ENCODE results near the gene COQ10A. TPM values are rescaled to one million over a fixed set of nuclear protein-coding genes. Genes with fewer than 3 reads are reported as not detected.

COQ10A gene
- total RNA-seq, 2 donors from 2014 or later, result 20.5 to 23.2 TPM

DNA sequence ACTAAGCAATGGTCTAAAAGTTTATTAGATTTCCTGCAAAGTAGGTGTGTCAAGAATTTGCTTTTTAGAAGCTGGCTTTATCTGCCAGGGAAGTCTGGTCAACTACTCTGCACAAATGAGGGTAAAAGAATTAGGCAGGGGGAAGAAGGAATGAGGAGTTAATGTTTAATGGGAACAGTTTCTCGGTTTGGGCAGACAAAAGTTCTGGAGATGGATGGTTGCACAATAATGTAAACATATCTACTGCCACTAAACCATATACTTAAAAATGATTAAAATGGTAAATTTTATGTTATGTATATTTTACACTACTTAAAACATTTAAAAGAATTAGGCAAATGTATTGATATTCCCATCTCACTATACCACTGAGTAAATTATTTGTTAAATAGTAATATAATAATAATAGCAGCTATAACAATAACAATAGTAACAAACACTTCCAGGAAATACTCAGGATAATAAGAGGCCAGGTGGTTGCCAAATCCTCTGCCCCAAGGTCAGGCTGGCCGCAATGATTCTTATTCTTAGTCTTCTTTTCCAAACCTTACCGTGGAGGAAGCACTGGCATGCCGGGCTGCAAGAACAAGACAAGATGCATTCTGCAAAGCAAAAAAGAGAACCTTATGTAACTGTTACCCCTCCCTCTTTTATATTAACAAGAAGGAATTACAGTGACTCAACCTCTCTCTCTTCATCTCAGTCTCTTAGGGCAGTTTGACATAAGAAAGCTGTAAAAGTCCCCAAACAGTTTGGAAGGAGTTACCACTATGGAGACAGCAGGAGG is 19.5 kb downstream of the COQ10A start:
- WGBS, 2 experiments (ENCODE audit: insufficient coverage in 1 of 2, insufficient read length in 1 of 2), result 99 to 100% methylated on average over 2 to 3 of the region's 4 CpGs

GRCh38 chr12:56288705-56289387 is 22.1 kb downstream of the COQ10A start:
- Histone ChIP-seq H3K27ac (ENCODE audit: low read depth, low read length) (no peak overlapping the region), H3K4me1 (ENCODE audit: control insufficient read depth, insufficient read depth, low read length) (no peaks in the 10 kb centered on the region), H3K9ac (ENCODE audit: extremely low read depth, low read length, poor library complexity, severe bottlenecking) (no peak overlapping the region), H3K9me3 (ENCODE audit: control insufficient read depth, low read length) (no peaks in the 10 kb centered on the region), H3K27me3 (ENCODE audit: control insufficient read depth, insufficient read depth, low read length, poor library complexity, severe bottlenecking) (no peaks in the 10 kb centered on the region), H3K4me3 (ENCODE audit: low read length) (no peak overlapping the region), H3K36me3 (ENCODE audit: control insufficient read depth, insufficient read depth, low read length) (peaks cover 52% of the 10 kb centered on the region)
- Mint-ChIP-seq H3K36me3 (ENCODE audit: low read depth) (peaks cover 40% of the 10 kb centered on the region), H3K27ac (no peak overlapping the region), H3K4me1 (peaks cover 2% of the 10 kb centered on the region), H3K27me3 (ENCODE audit: insufficient read depth) (no peaks in the 10 kb centered on the region), H3K4me3 (no peak overlapping the region), H3K9me3 (no peaks in the 10 kb centered on the region)
- no peak for TF ChIP-seq CTCF (conservative IDR thresholded peaks at IDR 0.05)
- WGBS, 2 experiments (ENCODE audit: insufficient coverage in 1 of 2, insufficient read length in 1 of 2), result 85% methylated on average over 3 of the region's 3 CpGs; no CpG with 5 or more reads in 1 of the 2 experiments
- no peak for DNase-seq

More for the DNA sequence above, 19.5 kb downstream of the COQ10A start:
- H3K4me1 ChIP-seq (ENCODE audit: control insufficient read depth, insufficient read depth, low read length), result no peaks in the 10 kb centered on the region
- no peaks in the 10 kb centered on the region for H3K9me3 ChIP-seq (ENCODE audit: control insufficient read depth, low read length)
- H3K9me3 Mint-ChIP-seq, result no peaks in the 10 kb centered on the region
- H3K4me3 Mint-ChIP-seq, result no peak overlapping the region
- H3K27me3 ChIP-seq (ENCODE audit: control insufficient read depth, insufficient read depth, low read length, poor library complexity, severe bottlenecking), result no peaks in the 10 kb centered on the region
- DNase-seq, result no peak
- no peak overlapping the region for H3K4me3 ChIP-seq (ENCODE audit: low read length)
- no peaks in the 10 kb centered on the region for H3K27me3 Mint-ChIP-seq (ENCODE audit: insufficient read depth)
- H3K4me1 Mint-ChIP-seq, result peaks cover 1% of the 10 kb centered on the region
- H3K27ac Mint-ChIP-seq, result no peak overlapping the region
- H3K9ac ChIP-seq (ENCODE audit: extremely low read depth, low read length, poor library complexity, severe bottlenecking), result no peak overlapping the region
- peaks cover 54% of the 10 kb centered on the region for H3K36me3 Mint-ChIP-seq (ENCODE audit: low read depth)
- no peak for TF ChIP-seq CTCF (conservative IDR thresholded peaks at IDR 0.05)
- H3K36me3 ChIP-seq (ENCODE audit: control insufficient read depth, insufficient read depth, low read length), result peaks cover 70% of the 10 kb centered on the region
- H3K27ac ChIP-seq (ENCODE audit: low read depth, low read length), result no peak overlapping the region

- no peak for DNase-seq
- H3K27ac ChIP-seq (ENCODE audit: low read depth, low read length), result no peak overlapping the region
- H3K4me1 Mint-ChIP-seq, result peaks cover 7% of the 10 kb centered on the region
- TF ChIP-seq CTCF (conservative IDR thresholded peaks at IDR 0.05), result no peak
- H3K9me3 Mint-ChIP-seq, result no peaks in the 10 kb centered on the region
- H3K27me3 Mint-ChIP-seq (ENCODE audit: insufficient read depth), result no peaks in the 10 kb centered on the region
- H3K27ac Mint-ChIP-seq, result no peak overlapping the region
- H3K36me3 ChIP-seq (ENCODE audit: control insufficient read depth, insufficient read depth, low read length), result peaks cover 54% of the 10 kb centered on the region
- H3K4me3 ChIP-seq (ENCODE audit: low read length), result no peak overlapping the region
- H3K4me1 ChIP-seq (ENCODE audit: control insufficient read depth, insufficient read depth, low read length), result no peaks in the 10 kb centered on the region
- H3K36me3 Mint-ChIP-seq (ENCODE audit: low read depth), result peaks cover 35% of the 10 kb centered on the region
- no peaks in the 10 kb centered on the region for H3K9me3 ChIP-seq (ENCODE audit: control insufficient read depth, low read length)
- H3K27me3 ChIP-seq (ENCODE audit: control insufficient read depth, insufficient read depth, low read length, poor library complexity, severe bottlenecking), result no peaks in the 10 kb centered on the region
- WGBS, 2 experiments (ENCODE audit: insufficient coverage in 1 of 2, insufficient read length in 1 of 2), result 90 to 98% methylated on average over 5 of the region's 5 CpGs
- H3K9ac ChIP-seq (ENCODE audit: extremely low read depth, low read length, poor library complexity, severe bottlenecking), result no peak overlapping the region
- H3K4me3 Mint-ChIP-seq, result no peak overlapping the region
Observed at GRCh38 chr12:56293795-56294194, 27.1 kb downstream of the COQ10A start.
